DMS153 treated with DMSO at 0.1 percent for 48 hours (cell line): Measurements from ENCODE around the gene LRRFIP1.
"Not testable (repeated sequence)": the region's sequence is repeated elsewhere in the genome, so short reads cannot be mapped to it uniquely, and the experiment has no call there.

Source experiments
- DNase-seq: peaks from one replicate; lab custom pipeline; 2025; ENCODE audit not compliant: unreplicated experiment; lab: John Stamatoyannopoulos, UW

The LRRFIP1 gene

GRCh38 chr2:237682856-237683670 lies 55.7 kb downstream of the LRRFIP1 start:
- DNase-seq: no peak

- no peak for DNase-seq
These were observed 58.0 kb downstream of the LRRFIP1 start for GRCh38 chr2:237685408-237685807.

DNA sequence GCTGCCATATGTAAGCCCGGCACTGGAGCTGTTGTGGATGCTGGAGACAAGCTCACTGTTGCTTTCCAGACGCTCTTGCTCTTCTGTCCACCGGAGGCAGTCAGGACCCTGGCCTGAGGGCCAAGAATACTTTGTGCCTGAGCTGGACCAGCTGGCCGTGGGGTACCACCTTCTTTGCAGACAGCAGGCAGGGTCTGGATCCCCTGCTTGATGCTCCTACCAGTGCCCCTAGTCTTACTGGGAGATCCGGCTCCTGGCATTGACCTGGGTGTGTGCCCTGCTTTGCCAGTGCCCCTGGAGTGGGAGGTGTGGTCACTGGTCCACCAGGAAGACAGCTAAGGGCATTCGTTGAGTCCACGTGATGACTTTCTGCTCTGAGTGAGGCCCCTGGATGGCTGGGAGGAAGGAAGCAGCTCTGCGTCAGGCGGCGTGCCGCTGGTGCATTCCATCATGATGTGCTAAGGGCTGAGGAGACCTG lies 59.3 kb downstream of the LRRFIP1 start:
- DNase-seq: no peak

DNA sequence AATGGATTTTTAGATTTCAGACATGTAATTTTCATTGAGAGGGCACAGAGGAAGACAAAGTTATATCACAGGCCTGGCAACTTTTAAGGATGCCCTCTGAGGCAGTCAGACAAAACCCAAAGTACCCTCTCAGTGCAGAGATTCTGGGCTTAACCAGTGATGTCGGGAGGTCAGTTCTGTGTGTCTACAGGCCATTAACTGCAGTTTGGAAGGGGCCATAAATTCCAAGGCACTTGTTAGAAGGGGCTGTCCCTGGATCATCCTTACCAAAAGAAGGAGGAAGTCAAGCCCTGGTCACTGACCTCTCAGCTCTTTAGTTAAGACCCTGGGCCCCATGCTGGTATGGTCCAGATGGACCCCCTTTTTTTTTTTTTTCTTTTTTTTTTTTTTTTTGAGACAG lies 60.7 kb downstream of the LRRFIP1 start:
- DNase-seq: no peak

DNA sequence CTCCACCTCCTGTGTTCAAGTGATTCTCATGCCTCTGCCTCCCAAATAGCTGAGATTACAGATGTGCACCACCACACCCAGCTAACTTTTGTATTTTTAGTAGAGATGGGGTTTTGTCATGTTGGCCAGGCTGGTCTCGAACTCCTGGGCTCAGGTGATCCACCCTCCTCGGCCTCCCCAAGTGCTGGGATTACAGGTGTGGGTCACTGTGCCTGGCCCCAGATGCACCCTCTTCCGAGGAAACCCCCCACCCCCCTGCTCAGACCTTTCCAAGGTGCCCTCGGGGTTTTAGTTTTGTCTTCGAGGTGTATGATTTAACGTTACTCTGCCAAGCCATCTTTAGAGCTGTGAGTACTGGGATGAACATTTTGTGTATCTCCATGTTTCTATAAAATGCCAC lies 61.2 kb downstream of the LRRFIP1 start:
- not testable (repeated sequence) for DNase-seq

DNA sequence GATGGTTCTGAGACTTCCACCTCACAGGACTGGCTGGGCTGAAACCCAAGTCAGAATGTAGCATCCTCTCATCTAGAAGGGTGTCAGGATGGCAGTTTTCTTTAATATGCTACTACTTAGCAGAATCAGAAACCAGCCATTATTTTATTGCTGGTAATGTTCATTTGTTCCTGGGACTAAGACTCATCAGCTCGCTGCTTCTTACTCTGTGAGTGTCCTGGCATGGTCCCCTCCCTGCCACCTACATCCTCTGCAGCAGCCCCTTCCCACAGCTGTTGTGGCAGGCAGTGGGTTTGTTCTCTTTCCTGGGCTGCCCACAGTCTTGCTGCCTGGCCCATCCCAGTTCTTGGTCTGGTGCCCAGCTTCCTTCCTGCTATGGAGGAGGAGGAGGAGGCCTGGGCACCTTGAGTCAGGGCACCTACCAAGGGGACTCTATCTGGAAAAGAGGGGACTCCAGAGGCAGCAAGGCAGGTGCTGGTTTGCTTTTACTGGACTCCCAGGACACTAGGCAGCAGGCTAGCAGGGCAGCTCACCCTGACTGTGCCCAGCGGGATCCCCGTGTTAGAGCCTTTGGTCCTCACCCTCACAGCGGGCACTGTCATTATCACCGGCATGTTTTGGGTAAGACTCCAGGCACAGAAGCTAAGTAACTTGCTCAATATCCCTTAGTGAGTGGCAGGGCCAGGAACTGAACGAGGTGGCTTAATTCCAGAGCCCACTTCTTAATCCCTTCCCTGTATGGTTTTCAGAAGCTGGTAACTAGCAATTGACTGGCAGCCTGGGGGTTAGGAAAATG lies 62.1 kb downstream of the LRRFIP1 start:
- no peak for DNase-seq

DNA sequence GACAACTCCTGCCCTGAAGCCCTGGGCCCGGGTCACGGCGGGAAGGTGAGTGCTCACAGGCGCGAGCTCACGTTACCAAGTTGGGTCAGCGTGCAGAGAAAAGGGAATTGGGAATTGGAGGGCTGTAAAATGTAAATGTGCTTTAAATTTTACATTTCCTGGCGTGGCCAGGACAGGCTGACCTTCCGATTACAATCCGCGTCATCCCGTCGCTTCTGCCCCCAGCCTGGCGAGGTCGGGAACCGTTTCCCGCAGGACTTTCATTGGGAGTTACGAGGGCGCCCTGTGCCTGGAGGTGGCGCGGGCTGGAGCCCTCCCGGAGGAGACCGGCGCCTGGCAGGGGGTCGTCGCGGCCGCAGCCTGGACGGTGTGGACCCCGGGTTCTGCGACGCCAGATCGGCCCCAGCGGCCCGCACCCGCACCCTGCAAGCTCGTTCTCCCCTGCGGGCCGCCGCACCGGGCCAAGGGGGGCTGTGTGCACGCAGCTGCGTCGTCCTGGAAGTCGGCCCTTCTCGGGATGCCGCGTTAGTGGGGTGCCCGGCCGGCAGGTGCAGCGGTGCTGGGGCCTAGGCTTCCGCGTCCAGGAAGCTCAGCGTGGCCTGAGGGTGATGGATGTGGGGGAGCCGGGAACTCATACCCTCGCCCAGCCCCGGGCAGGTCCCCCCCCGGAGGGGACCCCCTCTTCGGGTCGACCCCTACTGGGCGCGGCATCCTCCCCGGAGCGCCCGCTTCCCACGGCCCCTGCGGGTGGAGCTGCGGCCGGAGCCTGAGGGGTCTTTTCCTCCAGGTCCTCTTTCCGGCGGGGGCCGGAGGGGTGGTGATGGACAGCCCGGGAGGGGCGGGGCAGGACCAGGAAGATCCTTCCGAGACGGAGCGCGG lies 63.9 kb downstream of the LRRFIP1 start:
- DNase-seq: no peak

- peak; percentile 87 for DNase-seq
These were observed 64.7 kb downstream of the LRRFIP1 start for GRCh38 chr2:237691908-237692600.

DNA sequence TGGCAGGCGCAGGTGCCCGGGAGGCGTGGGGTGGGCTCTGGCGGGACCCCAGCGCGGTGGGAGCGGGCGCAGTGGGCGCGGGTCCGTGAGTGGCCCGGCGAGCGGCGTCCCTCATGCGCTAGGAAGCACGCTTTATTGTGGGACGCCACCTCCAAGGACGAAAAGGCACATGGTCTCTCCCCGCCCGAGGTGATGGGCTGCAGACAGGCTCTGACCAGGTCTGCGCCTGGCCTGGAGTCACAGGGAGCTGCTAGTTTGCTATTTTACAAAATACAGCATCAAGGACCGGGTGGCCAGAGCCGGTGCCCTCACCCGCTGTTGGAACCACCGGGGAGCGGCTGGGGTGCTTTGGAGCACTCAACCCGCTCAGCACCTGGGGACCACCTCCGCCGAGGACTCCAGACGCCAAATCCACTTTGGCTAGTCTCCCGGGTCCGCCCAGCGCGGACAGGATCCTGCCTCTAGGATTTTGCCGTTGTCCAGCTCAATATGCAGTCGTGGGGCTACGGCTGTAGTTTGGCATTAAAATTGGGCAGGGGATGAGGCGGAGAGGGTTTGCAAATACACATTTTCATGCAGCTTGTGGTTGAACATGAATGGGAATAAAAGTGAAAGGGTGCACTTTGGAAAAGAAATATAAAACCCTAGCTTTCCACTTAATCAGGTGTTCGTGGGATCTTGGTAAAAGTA lies 65.4 kb downstream of the LRRFIP1 start:
- DNase-seq: no peak

- DNase-seq: peak; percentile 24
These were observed 66.1 kb downstream of the LRRFIP1 start for GRCh38 chr2:237693291-237693994.

GRCh38 chr2:237694415-237695194 lies 67.2 kb downstream of the LRRFIP1 start:
- DNase-seq: no peak

DNA sequence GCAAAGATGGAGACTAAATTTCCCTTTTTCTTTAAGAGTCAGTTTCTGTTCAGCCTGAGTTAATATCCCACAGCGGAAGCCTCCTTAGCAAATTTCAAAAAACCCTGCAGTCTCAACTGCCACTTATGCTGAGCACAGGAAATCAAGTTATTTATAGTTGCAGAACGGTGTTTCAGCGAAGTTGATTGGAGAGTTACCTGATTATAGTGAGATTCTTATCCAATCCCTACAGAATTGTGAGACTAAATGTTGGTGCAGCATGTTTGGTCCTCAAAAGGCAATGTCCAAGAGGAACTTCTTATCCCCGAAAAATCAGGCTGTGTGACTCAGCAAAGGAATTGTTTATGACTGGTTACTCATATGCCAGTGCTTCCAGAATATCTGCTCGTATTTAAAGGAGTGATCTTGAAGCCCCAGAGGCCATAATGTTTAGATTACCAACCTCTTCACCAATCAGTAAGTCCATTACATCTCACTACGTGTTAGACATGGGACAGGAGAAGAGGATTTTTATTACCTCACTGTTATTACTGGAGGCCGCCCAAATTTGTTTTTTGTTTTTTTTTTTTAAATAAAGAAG lies 67.9 kb downstream of the LRRFIP1 start:
- DNase-seq: peak; percentile 64

DNA sequence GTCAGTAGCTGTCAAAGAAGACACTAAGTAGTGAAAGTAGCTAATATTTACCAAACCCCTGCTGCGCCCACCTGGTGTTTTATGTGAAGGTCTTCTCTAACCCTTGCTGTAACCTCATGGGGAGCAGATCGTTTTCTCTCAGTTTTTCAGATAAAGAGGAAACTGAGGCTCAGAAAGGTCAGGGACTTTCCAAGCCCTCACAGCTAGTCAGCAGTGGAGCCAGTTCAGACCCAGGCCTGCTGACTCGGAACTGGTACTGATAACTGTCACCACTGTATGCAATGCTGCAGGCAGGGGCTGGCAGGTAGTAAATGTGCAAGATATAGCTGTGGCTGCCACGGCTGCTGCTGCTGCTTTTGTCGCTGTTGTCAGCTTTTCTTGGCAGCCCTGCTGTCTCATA lies 69.1 kb downstream of the LRRFIP1 start:
- DNase-seq: no peak

- DNase-seq: no peak
These were observed 70.4 kb downstream of the LRRFIP1 start for GRCh38 chr2:237697586-237698357.

DNA sequence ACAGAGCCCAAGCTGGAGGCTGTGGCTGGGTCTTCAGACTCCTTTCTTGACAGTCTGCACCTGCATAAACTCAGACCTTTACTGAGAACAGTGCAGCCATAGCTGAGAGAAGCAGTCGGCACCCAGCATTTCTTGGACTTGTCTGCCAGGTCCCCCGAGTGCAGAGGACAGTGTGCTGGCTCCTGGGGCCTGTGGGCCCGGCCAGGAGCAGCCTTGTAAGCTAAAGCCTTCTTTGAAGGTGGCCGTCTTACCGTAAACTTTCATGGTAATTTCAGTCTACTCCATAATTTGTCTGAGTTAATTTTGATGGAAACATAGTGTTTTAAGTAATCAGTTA lies 70.9 kb downstream of the LRRFIP1 start:
- DNase-seq: no peak

GRCh38 chr2:237699870-237700511 lies 72.6 kb downstream of the LRRFIP1 start:
- DNase-seq: no peak

DNA sequence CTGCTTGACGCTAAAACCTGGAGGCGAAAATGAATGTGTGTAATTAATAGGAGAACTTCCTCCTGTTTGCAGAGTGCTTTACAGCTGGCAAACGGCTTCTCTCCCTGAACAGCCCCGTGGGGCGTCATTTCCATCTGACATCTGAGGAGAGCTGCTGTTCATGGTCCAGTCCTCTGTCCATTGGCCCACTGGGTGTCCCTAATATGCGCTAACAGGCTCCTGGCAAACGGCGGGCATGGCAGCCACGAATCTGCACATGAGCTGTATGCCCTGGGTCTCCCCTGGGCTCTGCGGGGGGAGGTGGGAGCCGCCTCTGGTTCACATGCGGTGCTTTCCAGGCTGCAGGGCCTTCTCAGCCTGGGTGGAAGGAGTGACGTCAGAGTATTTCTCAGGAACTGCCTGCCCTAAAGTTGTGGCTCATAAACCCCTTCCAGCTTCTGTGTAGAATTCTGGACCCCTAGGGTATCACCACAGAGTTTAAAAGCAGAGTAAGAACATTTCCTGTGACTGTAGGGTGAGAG lies 73.2 kb downstream of the LRRFIP1 start:
- peak; percentile 62 for DNase-seq
